ENCODE measurements around the gene PRKRIP1. TPM values are rescaled to one million over a fixed set of nuclear protein-coding genes. Genes with fewer than 3 reads are reported as not detected.
"Not testable (repeated sequence)": the region's sequence is repeated elsewhere in the genome, so short reads cannot be mapped to it uniquely, and the experiment has no call there.

PRKRIP1 gene
- polyA plus RNA-seq, 3 donors, result 27.8 to 33.7 (median 28.7) TPM

GRCh38 chr7:102429141-102429899, 33.2 kb downstream of the PRKRIP1 start:
- no peak for DNase-seq (ENCODE audit: low read depth in 3 of 3, low spot score in 2 of 3)

DNA sequence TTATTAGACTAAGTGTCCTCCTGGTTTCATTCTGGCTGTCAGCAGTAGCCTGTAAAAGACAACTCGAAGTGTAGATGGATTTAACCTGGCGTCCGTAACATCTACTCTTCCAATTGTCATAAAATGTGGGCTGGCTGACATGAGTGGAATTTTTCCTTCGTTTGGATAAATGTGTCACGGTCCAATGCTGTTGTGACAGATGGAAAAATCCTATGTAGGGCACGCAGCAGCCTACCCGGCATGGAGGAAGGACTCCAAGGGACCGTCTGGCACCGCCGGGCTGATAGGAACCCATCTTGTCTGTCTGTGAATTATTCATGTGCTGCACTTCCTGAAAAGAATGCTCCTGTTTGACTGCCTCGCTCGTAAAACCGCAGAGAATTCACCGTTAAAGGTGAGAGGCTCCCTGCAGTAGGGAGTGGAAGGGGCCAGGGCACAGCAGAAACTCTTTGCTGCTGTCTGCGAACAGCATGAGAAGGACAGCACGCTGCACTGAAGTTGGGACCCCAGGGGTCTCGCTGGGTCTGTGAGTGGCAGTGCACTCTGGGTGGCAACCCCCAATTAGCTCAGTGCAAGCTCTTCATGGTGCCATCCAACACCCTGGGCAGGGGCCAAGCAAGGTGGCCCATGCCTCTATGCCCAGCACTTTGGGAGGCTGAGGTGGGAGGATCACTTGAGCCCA, 35.6 kb downstream of the PRKRIP1 start:
- DNase-seq (ENCODE audit: low read depth in 3 of 3, low spot score in 2 of 3), result no peak

DNA sequence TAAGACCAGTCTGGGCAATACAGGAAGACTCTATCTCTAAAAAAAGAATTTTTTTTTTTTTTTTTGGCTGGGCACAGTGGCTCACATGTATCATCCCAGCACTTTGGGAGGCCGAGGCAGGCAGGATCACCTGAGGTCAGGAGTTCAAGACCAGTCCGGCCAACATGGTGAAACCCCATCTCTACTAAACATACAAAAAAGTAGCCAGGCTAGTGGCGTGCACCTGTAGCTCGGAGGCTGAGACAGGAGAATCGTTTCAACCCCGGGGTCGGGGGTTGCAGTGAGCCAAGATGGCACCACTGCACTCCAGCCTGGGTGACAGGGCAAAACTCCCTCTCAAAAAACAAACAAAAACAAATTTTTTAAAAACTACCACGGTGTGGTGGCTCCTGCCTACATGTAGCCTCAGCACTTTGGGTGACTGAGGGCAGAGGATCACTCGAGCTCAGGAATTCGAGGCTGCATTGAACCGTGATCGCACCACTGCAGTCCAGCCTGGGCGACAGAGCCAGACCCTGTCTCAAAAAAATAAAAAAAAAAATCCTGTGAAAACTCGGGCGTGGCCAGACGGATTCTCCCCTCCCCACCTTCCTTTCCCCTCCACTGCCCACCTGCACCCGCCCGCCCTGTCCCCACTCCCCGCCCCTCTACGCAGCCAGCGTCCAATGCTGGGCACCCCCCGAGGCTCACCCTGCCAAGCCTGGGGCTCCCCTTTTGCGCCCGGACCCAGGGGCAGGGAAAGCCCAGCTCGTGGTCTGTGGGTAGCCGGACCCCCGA, 36.5 kb downstream of the PRKRIP1 start:
- DNase-seq (ENCODE audit: low read depth in 3 of 3, low spot score in 2 of 3), result no peak

- no peak for DNase-seq (ENCODE audit: low read depth in 3 of 3, low spot score in 2 of 3)
Observed at GRCh38 chr7:102433219-102434038, 37.3 kb downstream of the PRKRIP1 start, which contains the start of gene ORAI2. ORAI2 (plus strand) TSS chr7:102433575; CDS start chr7:102438957, 5,382 bp downstream.

DNA sequence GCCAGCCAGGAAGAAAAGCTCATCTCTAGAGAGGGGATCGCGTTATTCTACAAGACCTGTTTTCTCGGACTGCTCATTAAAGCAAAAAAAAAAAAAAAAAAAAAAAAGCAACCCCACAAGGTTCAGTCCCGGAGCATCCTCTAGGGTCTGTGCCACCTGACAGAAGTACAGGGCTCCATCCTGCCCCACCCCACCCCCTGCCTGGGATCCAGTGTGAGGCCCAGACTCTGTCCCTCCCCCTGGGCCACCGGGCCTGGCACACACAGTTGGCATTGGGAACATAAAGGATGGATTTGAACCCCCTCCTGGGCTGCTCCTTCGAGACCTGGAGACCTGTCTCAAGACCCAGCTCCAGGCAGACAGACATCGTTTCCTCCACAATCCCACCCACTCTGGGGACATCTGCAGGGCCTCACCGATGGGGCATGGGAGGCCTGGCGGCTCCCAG, 37.9 kb downstream of the PRKRIP1 start:
- DNase-seq (ENCODE audit: low read depth in 3 of 3, low spot score in 2 of 3), result no peak

DNA sequence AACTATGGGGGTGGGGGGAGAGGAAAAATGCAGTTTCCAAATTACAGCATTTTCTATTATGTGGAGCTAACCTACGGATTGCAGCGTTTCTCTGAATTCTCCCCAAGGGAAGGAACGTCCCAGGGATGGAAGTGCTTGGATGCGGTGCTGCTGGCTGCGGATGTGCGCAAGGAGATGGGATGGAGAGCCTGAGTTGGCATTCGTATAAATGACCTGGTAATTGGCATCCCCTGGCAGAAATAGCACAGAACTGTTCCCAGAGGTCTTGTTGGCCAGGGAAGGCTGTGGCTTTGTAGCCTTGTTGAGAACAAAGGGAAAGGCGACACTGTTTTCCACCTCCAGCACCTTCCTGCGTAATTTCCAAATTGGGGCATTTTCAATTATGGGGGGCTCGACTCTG, 40.0 kb downstream of the PRKRIP1 start:
- DNase-seq (ENCODE audit: low read depth in 3 of 3, low spot score in 2 of 3), result no peak

DNA sequence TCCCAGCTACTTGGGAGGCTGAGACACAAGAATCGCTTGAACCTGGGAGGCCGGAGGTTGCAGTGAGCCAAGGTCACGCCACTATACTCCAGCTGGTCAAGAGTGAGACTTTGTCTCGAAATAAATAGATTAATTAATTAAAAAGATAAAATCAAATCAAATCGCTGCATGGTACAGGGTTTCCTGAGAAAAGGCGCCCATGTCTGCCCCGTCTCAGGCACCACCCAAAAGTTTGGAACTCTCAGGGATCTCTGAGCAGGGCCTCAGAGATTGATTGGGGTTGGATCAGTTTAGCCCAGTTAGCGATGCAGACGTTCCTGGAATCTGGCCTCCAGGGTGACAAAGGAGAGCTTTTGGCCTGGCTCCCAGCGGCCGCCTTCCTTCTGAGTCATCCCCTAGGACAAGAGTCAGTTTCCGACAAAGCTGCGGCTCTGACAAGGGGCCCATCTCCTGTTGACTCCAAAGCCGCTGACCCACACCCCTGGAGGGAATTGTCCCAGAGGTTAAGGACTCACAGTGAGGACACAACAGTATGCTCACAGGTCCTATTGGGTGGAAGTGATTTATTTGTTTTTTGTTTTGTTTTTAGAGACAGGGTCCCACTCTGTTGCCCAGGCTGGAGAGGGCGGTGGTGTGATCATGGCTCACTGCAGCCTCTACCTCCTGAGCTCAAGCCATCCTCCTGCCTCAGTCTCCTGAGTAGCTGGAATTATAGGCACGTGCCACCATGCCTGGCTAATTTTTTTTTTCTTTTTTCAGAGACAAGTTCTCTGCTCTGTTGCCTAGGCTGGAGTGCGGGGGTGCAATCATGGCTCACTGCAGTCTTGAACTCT, 44.0 kb downstream of the PRKRIP1 start:
- no peak for DNase-seq (ENCODE audit: low read depth in 3 of 3, low spot score in 2 of 3)

- no peak for DNase-seq (ENCODE audit: low read depth in 3 of 3, low spot score in 2 of 3)
Observed at GRCh38 chr7:102444961-102445673, 49.0 kb downstream of the PRKRIP1 start.

GRCh38 chr7:102445674-102446071, 49.5 kb downstream of the PRKRIP1 start:
- DNase-seq (ENCODE audit: low read depth in 3 of 3, low spot score in 2 of 3), result no peak

GRCh38 chr7:102446387-102447156, 50.4 kb downstream of the PRKRIP1 start:
- no peak for DNase-seq (ENCODE audit: low read depth in 3 of 3, low spot score in 2 of 3)

DNA sequence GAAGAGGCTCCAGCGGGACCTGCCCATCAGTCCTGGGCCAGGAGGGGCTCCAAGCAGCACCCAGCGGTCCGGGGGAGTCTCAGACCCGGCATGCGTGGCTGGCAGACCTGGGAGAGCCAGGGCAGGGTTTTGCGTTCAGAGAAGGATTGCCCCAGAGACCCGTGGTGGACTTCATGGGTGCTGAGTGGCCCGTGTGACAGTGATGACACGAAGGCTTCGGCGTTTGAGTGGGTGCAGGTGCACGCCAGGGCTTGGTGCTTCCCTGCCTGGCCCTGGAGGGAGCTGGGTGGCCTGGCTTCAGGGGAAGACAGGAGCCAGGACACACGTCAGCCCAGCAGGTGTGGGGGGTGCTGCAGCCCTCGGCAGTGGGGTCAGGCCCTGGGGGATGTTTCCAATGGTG, 51.1 kb downstream of the PRKRIP1 start:
- no peak for DNase-seq (ENCODE audit: low read depth in 3 of 3, low spot score in 2 of 3)

DNA sequence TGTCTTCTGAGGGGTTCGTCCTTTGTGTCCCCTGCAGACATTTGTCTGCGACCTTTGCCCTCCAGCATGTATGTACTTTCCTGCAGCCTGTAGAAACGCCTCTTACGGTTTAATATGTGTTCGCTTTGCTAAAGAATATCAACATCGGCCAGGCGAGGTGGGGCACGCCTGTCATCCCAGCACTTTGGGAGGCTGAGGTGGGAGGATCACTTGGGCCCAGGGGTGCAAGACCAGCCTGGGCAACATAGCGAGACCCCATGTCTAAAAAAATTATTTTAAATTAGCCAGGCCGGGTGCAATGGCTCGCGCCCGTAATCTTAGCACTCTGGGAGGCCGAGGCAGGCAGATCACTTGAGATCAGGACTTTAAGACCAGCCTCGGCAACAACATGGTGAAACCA, 53.0 kb downstream of the PRKRIP1 start:
- DNase-seq (ENCODE audit: low read depth in 3 of 3, low spot score in 2 of 3), result no peak

- no peak for DNase-seq (ENCODE audit: low read depth in 3 of 3, low spot score in 2 of 3)
Observed at GRCh38 chr7:102450242-102450641, 54.1 kb downstream of the PRKRIP1 start.

DNA sequence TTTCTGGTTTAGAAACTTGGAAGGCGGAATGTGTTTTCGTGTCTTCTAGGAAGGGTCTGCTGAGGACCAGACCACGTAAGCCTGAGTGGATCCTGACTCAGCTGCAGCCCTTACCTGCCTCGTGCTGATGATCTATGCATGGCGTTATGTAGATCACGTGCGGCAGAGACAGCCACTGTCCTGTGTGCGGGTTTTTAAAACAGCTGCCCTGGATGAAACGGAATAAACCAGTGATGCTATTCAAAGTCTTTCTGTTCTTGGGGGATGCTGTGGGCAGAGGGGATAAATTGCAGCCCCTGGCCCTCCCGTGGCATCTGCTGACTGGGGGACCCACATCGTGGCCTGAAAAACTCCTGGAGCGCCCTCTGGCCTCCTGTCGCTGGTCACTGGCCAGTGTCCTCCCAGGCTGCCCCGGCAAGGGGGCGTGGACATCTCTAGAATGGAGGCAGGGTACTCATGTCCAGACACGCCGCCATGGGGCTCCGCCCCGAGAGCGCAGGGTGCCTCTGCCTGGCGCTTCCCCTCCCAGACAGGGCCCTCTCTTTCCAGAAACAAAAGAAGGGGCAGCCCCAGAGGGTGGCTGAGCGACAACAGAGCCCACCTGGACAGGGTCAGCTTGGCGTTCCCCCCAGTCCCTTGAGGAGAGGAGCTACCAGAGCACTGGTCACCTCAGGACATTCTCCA, 55.4 kb downstream of the PRKRIP1 start:
- no peak for DNase-seq (ENCODE audit: low read depth in 3 of 3, low spot score in 2 of 3)

DNA sequence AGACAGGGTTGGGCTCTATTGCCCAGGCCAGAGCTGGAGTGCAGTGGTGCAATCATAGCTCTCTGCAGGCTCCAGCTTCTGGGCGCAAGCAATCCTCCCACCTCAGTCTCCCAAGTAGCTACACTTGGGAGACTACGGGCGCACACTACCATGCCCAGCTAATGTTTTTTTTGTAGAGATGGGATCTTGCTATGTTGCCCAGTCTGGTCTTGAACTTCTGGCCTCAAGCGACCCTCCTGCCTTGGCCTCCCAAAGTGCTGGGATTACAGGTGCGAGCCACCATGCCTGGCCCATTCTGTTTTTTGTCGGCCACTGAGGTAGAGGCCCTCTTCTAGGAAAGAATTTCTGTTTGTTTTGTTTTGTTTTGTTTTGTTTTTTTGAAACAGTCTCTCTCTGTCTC, 56.3 kb downstream of the PRKRIP1 start:
- no peak for DNase-seq (ENCODE audit: low read depth in 3 of 3, low spot score in 2 of 3)

DNA sequence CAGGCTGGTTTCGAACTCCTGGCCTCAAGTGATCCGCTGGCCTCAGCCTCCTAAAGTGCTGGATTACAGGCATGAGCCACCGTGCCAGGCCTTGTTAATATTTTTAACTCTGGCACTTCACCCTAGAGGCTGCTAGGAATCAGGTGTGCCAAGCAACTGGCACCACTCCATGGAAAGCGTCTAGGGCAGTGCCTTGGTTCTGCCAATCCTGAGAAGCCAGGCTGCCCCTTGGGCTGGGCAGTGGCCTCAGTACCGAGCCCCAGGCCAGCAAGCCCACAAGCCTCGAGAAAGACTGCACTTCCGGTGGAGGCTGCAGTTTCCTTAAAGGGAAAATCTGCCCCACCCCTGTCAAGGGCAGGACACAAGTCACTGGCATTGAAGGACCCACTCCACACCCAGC, 57.2 kb downstream of the PRKRIP1 start:
- DNase-seq (ENCODE audit: low read depth in 3 of 3, low spot score in 2 of 3), result no peak

DNA sequence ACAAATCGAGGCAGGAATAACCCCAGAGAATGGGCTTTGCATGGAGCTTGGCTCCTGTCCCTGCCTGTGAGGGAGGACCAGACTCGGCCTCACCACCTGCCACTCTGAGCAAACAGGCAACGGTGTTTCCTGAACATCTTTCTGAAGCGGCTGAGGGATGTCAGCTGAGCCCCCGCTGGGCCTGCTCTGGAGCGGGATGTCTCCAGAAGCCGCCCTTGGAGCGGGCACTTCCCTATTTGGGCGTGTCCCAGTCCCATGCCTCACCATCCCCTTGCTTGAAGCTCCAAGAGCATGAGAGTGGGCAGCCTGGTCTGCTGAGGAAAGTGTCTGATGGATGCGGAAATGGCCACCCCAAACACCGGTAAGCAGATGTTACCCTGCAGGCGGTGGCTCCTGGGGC, 58.3 kb downstream of the PRKRIP1 start:
- DNase-seq (ENCODE audit: low read depth in 3 of 3, low spot score in 2 of 3), result no peak

GRCh38 chr7:102454932-102455331, 58.8 kb downstream of the PRKRIP1 start:
- DNase-seq (ENCODE audit: low read depth in 3 of 3, low spot score in 2 of 3), result not testable (repeated sequence)
